ACHN (cell line): ENCODE data around the gene EXOC3.
A peak's percentile ranks its signal among the peaks of the same experiment; 100 is the strongest.

ENCODE experiments used
- DNase-seq: peaks from one replicate; pipeline ENCODE4 v3.0.0-alpha.2; 2015
- in situ Hi-C: cut with HindIII; loops from 2 replicates; pipeline ENCODE4 v1.10.0; 2017; ENCODE audit warnings: low sequenced_read_pairs, low pct_ligation_motif_present, low pct_unique_long_range_greater_than_20kb

The EXOC3 gene

GRCh38 chr5:422323-423232 is 20.4 kb upstream of the EXOC3 start:
- in situ Hi-C loops: no loop called here
- no peak for DNase-seq

GRCh38 chr5:423233-423565 is 19.8 kb upstream of the EXOC3 start:
- DNase-seq: no peak
- in situ Hi-C loops: no loop called here

DNA sequence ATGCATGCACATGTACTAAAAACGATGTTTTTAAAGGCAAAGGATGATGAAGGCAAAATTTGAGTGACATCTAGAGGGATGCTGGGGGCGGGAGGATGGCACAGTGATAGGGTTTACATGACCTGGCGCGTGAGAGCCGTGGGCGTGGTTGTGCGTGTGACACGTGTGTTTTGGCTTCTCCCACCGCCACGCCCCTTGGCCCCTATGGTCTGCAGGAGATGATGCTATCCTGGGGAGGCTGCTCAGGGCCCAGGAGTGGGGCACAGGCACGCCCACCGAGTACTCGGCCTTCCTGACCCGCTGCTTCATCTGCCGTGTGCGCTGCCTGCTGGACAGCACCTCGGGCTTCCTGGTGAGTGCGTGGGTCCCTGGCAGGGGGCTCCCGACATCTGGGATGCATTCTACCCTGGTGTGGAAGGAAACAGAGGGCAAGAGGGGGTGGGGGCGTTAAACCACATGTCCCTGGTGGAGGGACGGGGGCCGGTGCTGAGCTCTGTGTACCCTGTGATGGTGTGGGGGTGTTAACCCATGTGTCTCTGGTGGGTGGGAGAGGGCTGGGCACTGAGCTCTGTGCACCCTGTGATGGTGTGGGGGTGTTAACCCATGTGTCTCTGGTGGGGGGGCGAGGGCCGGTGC is 19.2 kb upstream of the EXOC3 start:
- no peak for DNase-seq
- in situ Hi-C loops: no loop called here

DNA sequence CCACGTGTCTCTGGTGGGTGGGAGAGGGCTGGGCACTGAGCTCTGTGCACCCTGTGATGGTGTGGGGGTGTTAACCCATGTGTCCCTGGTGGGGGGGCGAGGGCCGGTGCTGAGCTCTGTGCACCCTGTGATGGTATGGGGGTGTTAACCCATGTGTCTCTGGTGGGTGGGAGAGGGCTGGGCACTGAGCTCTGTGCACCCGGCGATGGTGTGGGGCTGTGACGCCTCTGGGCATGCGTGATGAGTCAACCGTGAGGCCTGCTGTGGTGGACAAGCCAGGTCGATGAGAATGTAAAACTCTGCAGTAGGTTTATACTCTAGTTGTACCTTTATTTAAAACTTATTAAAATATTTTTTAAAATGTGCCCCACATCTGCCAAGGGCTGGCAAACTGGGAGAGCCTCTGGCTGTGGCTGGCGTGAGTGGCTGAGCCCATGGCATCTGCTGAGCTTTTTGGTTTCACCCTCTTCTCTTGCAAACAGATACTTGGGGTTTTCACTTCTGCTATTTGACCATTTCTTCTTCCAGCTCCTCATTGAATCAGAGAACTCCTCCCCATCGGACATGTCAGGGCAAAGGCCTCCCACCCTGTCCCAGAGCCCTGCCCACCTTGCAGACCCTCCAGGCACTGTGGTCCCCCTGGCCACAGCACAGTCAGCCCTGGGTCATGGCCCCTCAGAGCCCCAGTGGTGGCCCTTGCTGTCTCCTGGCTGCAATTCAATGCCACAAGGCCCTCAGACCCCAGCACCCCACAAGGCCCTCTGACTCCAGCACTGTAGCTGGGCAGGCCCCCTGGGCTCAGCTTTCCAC is 18.5 kb upstream of the EXOC3 start:
- in situ Hi-C loops: no loop called here
- no peak for DNase-seq

DNA sequence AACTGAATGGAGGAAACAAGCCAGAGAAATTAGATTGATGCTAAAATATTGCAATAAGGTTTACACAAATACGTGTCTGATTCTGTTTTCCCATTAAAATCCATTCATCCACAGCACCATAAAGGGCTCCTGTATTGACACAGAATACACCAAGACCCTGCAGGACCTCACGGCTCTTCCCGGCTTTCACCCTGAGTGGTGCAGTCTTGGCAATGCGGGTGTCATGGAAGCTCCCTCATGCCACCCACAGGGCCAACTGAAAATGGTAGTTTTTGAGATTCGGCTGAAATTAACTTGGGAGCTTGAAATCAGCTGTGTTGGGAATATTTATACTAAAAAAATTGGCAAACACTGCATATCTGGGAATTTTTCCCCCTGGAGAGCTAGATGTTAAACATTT is 17.3 kb upstream of the EXOC3 start:
- DNase-seq: peak; percentile 29
- in situ Hi-C loops: no loop called here

DNA sequence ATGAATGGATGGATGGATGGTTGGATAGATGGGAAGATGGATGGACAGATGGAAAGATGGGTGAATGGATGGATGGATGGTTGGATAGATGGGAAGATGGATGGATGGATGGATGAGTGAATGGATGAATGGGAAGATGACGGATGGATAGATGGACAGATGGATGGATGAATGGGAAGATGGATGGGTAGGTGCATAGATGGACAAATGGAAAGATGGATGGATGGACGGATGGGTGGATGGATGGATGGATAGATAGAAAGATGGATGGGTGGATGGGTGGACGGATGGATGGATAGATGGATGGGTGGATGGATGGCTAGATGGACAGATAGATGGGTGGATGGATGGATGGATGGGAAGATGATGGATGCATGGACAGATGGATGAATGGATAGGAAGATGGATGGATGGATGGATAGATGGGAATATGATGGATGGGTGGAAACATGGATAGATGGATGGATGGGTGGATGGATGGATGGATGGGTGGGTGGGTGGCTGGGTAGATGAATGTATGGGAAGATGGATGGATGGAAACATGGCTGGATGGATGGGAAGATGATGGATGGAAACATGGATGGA is 16.5 kb upstream of the EXOC3 start:
- no peak for DNase-seq
- in situ Hi-C loops: no loop called here

DNA sequence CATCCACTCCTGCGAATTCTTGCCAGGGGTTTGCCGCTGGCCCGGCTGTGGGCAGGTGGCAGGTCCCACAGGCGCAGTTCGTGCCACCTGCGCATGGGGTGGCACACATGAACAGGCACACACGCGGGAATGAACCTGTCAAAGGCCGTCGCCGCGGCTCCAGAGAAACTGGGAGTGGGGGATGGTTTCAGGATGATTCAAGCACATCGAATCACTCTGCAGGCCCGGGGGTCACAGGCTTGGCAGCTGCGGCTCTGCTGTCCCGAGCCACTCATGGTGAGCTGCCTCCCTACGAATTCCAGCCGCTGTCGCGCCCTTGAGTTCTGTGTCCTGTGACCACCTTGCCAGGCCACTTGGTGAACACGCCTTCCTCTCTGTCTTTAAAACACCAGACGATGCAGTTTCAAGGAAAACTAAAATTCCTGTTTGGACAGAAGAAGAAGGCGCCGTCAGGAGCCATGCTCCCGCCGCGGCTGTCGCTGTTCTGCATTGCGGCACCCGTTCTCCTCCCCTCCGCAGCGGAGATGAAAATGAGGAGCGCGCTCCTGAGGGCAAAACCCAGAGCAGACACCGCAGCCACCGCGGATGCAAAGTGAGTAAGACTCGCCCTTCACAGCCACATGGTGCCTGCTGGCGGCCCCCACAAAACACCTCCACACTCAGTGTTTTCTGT is 15.4 kb upstream of the EXOC3 start:
- DNase-seq: no peak
- in situ Hi-C loops: no loop called here

DNA sequence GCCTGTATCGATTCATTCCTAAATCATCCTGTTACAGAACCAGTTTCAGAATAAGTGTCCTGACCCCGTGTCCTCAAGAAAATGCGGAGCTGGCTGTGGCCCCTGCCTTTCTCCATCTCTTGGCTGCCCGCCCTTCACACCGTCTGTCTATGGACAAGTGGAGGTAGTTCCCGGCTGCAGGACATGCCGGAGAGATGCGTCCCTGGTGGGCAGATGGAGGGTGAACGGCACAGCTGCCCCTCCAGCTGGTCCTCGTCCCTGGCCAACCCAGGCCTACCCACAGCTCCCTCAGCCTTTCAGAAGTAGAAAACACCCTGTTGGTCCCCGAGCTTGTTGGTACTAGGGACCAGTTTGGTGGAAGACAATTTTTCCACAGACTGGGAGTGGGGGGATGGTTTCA is 14.8 kb upstream of the EXOC3 start:
- no peak for DNase-seq
- in situ Hi-C loops: no loop called here

DNA sequence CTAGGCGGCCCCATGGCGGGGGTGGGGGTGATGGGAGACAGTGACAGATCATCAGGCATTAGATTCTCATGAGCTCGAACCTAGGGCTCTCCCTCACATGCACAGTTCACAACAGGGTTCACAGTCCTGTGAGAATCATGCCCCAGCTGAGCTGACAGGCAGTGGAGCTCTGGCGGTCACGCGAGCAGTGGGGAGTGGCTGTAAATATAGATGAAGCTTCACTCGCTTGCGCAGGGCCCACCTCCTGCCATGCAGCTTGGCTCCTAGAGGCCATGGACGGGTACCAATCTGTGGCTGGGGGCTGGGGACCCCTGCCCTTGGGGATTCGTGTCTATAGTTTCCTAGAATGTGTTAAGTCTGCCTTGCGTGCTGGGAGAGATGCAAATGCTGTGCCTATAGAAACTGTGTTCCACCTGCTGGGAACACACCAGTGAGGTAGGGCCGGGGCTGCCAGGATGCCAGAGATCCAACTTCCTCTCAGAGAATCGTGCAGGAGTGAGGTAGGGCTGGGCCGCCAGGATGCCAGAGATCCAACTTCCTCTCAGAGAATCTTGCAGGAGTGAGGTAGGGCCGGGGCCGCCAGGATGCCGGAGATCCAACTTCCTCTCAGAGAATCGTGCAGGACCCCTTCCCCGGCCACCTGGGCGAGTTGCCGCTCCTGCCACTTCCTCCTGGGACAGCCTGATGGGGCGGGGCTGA is 14.1 kb upstream of the EXOC3 start:
- DNase-seq: no peak
- in situ Hi-C loops: no loop called here

GRCh38 chr5:429453-430188 is 13.4 kb upstream of the EXOC3 start:
- no peak for DNase-seq
- in situ Hi-C loops: no loop called here

- in situ Hi-C loops: no loop called here
Observed at GRCh38 chr5:430214-430925, 12.6 kb upstream of the EXOC3 start.

DNA sequence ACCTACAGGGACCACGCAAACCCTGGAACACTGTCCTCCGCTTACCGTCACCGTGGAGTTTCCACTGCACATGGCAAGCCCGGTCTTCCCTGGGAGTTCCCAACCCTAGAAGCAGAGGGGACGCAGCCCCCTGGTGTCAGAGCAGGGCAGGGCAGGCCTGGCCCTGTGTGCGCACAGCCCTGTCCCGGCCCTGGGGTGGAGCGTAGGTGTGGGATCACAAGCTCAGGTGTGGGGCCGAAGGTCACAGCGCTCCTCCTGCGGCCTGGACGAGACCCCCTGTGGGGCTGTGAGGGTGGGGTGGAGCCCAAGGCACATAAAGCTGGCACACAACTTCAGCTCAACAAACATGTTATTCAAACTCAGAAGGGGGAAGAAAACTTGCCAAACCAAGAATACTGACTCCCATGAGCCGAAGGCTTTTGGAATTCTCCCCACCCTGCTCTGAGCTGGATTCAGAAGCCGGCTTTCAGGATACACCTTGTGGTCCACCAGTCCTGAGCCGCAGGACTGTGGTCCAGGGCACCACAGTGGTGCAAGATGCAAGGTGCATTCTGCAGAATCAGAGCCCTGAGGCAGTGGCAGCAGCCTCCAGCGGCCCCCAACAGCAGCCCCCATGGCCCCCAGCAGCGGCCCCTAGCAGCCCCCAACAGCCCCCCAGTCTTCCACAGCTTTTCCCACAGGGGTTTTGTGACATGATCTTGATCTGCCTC is 11.8 kb upstream of the EXOC3 start:
- in situ Hi-C loops: no loop called here

More at GRCh38 chr5:430214-430925, 12.6 kb upstream of the EXOC3 start:
- DNase-seq: no peak

GRCh38 chr5:431711-432050 is 11.3 kb upstream of the EXOC3 start:
- in situ Hi-C loops: no loop called here
- DNase-seq: no peak

More for the DNA sequence above, 11.8 kb upstream of the EXOC3 start:
- peak; percentile 38 for DNase-seq

DNA sequence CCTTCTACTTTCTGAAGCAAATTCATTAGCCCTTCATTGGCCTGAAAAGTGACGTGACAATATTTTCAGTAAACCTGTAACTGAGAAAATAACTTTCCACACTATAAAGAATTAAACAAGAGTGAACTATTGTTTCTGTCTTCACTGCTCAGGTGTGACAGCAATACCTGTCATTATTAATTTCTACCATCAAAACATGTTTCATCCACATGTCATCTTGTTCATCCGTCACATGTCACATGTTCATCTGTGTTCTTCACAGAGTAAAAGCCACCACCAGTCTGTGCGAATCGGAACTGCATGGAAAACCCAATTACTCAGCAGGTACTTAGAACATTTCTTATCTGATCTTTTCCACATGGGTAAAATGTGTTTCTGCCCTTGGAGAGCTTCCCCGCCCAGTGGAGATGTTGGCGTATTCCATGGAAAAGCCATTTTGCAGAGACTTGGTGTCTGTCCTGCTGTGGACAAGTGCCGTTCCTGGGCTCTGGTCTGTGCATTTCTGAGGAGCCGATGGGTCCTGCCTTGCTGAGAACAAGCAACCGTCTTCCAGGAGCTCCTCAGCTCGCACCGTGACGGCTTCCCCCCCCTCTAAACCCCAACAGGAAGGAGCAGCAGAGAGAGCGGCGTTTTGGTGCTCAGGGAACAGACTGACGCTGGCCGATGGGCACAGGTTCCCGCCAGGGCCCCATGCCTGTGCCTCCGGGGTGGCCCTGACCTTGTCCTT is 10.6 kb upstream of the EXOC3 start:
- in situ Hi-C loops: no loop called here
- DNase-seq: no peak

DNA sequence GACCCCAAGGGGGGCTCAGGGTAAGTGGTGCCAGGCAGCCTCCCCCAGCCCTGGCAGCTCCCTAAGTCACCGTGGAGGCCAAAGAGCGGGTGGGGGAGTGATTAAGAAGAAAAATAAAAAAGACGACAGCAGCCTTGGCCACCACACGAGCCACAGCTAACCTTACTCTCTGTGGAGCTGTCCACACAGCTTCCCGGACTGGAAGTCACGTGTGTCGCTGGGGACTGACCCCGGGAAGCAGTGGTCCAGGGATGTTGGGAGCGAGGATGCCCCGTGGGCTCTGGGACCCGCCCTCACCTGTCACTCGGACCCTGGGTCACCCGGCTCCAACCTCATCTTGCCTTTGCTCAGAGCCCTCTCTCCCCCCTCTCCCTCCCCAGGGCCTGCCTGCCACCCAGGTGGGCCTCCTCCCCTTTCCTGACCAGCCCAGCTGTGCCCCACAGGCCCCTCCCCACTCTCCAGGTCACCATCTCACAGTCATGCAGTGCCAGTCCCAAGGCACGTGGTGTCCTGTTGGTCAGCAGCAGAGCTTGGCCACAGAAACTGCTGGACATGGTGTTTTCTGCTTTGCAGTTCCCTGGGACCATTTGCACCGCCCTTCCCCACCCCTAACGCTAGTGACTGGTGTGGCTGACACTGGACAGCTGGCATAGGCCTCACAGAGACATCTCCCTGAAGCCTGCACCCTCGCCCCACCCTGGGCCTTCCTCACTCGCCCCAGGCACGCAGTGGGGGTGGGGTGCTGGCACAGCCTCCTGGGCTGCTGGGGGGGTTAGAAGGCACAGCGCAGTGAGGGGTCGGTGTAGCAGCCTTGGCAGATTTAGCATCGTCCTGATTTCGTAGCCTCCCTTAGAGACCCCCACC is 9.8 kb upstream of the EXOC3 start:
- in situ Hi-C loops: no loop called here
- no peak for DNase-seq
